Naive thymus-derived CD4-positive, alpha-beta T cell (primary cell): ENCODE measurements around the gene BTRC. TPM values are rescaled to one million over a fixed set of nuclear protein-coding genes. Genes with fewer than 3 reads are reported as not detected.
"Not testable (repeated sequence)": the region's sequence is repeated elsewhere in the genome, so short reads cannot be mapped to it uniquely, and the experiment has no call there.

Experiments
- ATAC-seq: fragments of 150-1000 bp; cut with Tn5 transposase; 2 replicates; pipeline ENCODE4 v1.10.0; 2021; ENCODE audit warnings: mild to moderate bottlenecking, moderate library complexity
- CTCF ChIA-PET: fragments of 350-600 bp; sonication (Branson Sonifier 250); formaldehyde crosslinking; loops from one replicate; lab custom pipeline; 2021; ENCODE audit warnings: antibody characterized with exemption; lab: Charles Lee
- POLR2A ChIA-PET: fragments of 350-600 bp; sonication (Branson Sonifier 250); formaldehyde crosslinking; loops from one replicate; lab custom pipeline; 2021; ENCODE audit warnings: antibody characterized with exemption, inconsistent platforms; lab: Charles Lee
- DNase-seq, 9 donors: peaks; one replicate each; pipeline versions ENCODE4 v3.0.0 to v3.0.0-alpha.2; 2020 to 2022; ENCODE audit warnings: mixed read lengths in 1 of 9
- H3K27ac ChIP-seq: one replicate; pipeline ENCODE4 v1.7.0; 2013; ENCODE audit warnings: mild to moderate bottlenecking, low read depth, low read length, moderate library complexity
- H3K27me3 ChIP-seq, 2 donors: one replicate each; pipeline ENCODE4 v1.7.0; 2013; ENCODE audit warnings: low read length in 2 of 2, mild to moderate bottlenecking in 2 of 2, moderate library complexity in 2 of 2; ENCODE audit not compliant: control insufficient read depth in 2 of 2, insufficient read depth in 2 of 2
- H3K36me3 ChIP-seq, 3 experiments: 1 replicate in 2 of 3; 2 replicates in 1 of 3; pipeline ENCODE4 v1.7.0; 2013; ENCODE audit warnings: low read length in 3 of 3, mild to moderate bottlenecking in 3 of 3, moderate library complexity in 1 of 3; ENCODE audit not compliant: insufficient read depth in 3 of 3, control insufficient read depth in 2 of 3
- H3K4me1 ChIP-seq, 2 donors: one replicate each; pipeline ENCODE4 v1.7.0; 2013; ENCODE audit warnings: low read length in 2 of 2, mild to moderate bottlenecking in 2 of 2, moderate library complexity in 1 of 2; ENCODE audit not compliant: control insufficient read depth in 2 of 2, insufficient read depth in 2 of 2
- H3K4me3 ChIP-seq: 2 replicates; pipeline ENCODE4 v1.7.0; 2013; ENCODE audit warnings: mild to moderate bottlenecking, low read length
- H3K9me3 ChIP-seq, 3 experiments: 1 replicate in 2 of 3; 2 replicates in 1 of 3; pipeline ENCODE4 v1.7.0; 2013; ENCODE audit warnings: low read length in 3 of 3; ENCODE audit not compliant: control insufficient read depth in 2 of 3
- H3K27ac Mint-ChIP-seq, 9 donors: one replicate each; pipeline ENCODE4 v1.8.0; 2020 to 2022; ENCODE audit warnings: mixed read lengths in 9 of 9, mild to moderate bottlenecking in 8 of 9, moderate library complexity in 5 of 9, inconsistent platforms in 2 of 9
- H3K27me3 Mint-ChIP-seq, 5 donors: one replicate each; pipeline ENCODE4 v1.8.0; 2021 to 2022; ENCODE audit warnings: mixed read lengths in 5 of 5, mild to moderate bottlenecking in 1 of 5
- H3K36me3 Mint-ChIP-seq, 5 donors: one replicate each; pipeline ENCODE4 v1.8.0; 2020 to 2022; ENCODE audit warnings: mixed read lengths in 5 of 5, mild to moderate bottlenecking in 3 of 5, inconsistent platforms in 1 of 5
- H3K4me1 Mint-ChIP-seq, 7 donors: one replicate each; pipeline ENCODE4 v1.8.0; 2020 to 2022; ENCODE audit warnings: mixed read lengths in 7 of 7, mild to moderate bottlenecking in 3 of 7, inconsistent platforms in 1 of 7
- H3K4me3 Mint-ChIP-seq, 10 donors: one replicate each; pipeline ENCODE4 v1.8.0; 2020 to 2022; ENCODE audit warnings: mild to moderate bottlenecking in 10 of 10, mixed read lengths in 10 of 10, moderate library complexity in 6 of 10, inconsistent platforms in 2 of 10
- H3K9me3 Mint-ChIP-seq, 11 donors: one replicate each; pipeline ENCODE4 v1.8.0; 2020 to 2022; ENCODE audit warnings: mixed read lengths in 11 of 11, mild to moderate bottlenecking in 4 of 11, inconsistent platforms in 1 of 11, moderate library complexity in 1 of 11
- intact Hi-C, 2 donors: fragments of 100-400 bp; cut with micrococcal nuclease; formaldehyde crosslinking; loops; one replicate each; pipeline ENCODE4 v1.15.1; 2023
- polyA plus RNA-seq, 2 donors: library from polyadenylated mRNA; unstranded; fragments of 300-500 nt; fragmentation: Illumina TruSeq; gene quantifications; one replicate each; pipeline ENCODE4 v1.2.3, GENCODE V29; 2021
- total RNA-seq, 6 experiments: library from RNA in 5 of 6; stranded (reverse) in 5 of 6; gene quantifications; 1 replicate in 5 of 6; 2 replicates in 1 of 6; pipeline ENCODE4 v1.2.3 and lab custom pipeline; 2021 to 2026

The BTRC gene
- total and polyA plus RNA-seq, 7 experiments from 2014 or later = 12.8 to 26.1 (median 16.8) TPM

DNA sequence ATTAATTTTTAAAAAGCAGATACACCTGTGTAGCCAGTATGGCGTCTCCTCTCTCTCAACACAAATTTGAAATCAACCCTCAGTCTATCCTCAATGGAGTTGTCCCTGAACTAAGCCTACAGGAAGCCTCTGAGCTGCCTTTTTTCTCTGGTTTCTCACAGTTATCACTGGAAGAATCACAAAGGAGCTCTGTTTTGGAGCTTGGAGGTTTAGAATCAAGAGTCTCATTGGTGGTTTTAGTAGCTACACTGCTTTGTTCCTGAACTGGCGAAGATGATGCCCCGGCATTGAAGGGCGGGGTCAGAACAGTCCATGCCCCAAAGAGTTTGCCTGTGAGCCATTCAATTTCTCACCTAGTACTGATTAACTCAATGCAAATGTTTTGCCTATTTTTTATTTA, 16.1 kb upstream of the BTRC start:
- no peak overlapping the region for H3K4me3 Mint-ChIP-seq
- H3K4me1 Mint-ChIP-seq = no peaks in the 10 kb centered on the region
- ATAC-seq (no peak), DNase-seq (no peak)
- H3K9me3 ChIP-seq = no peaks in the 10 kb centered on the region
- CTCF ChIA-PET = interaction anchor here (0.5 kb wide), 1 partner anchor 104 kb away, joined by 3 read pairs; no protein-coding TSS in a partner anchor
- H3K27ac ChIP-seq = no peak overlapping the region
- peaks cover 0 to 18% (median 5%) of the 10 kb centered on the region in 5 donors for H3K27me3 Mint-ChIP-seq
- H3K27me3 ChIP-seq = no peaks in the 10 kb centered on the region
- H3K36me3 ChIP-seq = no peaks in the 10 kb centered on the region
- H3K4me1 ChIP-seq = no peaks in the 10 kb centered on the region
- no peaks in the 10 kb centered on the region for H3K9me3 Mint-ChIP-seq
- POLR2A ChIA-PET = no interaction called here
- H3K4me3 ChIP-seq = no peak overlapping the region
- intact Hi-C loops = no loop called here
- no peaks in the 10 kb centered on the region for H3K36me3 Mint-ChIP-seq
- H3K27ac Mint-ChIP-seq = no peak overlapping the region

DNA sequence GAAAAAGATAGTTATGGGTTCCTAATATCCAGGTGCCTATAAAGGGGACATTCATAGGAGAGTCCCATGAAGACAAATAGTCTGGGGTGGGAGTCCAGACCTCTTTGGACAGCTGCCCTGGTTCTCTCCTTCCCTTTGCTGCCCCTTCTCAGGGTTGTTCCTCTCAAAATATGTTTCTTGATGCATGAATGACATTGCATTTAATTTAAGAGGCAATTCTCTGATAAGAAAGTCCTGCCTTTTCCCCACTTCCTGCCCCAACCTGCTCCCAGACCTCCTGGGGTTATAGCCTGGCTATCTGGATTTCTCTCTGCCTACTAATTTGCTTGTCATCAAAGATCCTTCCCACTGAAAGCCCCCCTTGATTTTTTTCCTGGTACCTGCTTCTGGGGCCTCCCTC, 12.5 kb upstream of the BTRC start:
- ChIA-PET CTCF (no interaction called here), POLR2A (no interaction called here)
- intact Hi-C loops = no loop called here
- H3K4me1 ChIP-seq = no peaks in the 10 kb centered on the region
- Mint-ChIP-seq H3K27ac (no peak overlapping the region), H3K36me3 (no peaks in the 10 kb centered on the region), H3K4me3 (no peak overlapping the region), H3K9me3 (peaks cover 0 to 2% (median 0%) of the 10 kb centered on the region in 11 donors), H3K4me1 (no peaks in the 10 kb centered on the region), H3K27me3 (peaks cover 0 to 15% (median 5%) of the 10 kb centered on the region in 5 donors)
- DNase-seq (no peak), ATAC-seq (no peak)
- H3K27me3 ChIP-seq = no peaks in the 10 kb centered on the region
- no peaks in the 10 kb centered on the region for H3K36me3 ChIP-seq
- H3K27ac ChIP-seq = no peak overlapping the region
- H3K9me3 ChIP-seq = no peaks in the 10 kb centered on the region
- H3K4me3 ChIP-seq = no peak overlapping the region

DNA sequence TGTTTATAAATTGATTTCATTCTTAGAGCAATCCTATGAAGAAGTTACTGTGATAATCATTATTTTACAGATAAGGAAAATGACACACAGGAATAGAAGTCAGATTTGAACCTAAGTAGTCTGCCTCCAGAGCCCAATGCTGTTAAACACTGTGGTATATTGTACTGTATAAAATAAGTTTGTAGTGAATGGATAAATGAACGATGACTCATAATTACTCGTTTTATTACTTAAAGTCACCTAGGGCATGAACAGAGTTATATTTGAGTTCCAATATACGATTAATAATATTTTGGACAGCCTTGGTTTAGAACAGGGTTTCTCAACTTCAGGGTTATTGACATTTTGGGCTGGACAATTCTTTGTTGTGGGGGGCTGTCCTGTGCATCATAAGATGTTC, 7.8 kb upstream of the BTRC start:
- Histone ChIP-seq H3K4me3 (no peak overlapping the region), H3K27me3 (no peaks in the 10 kb centered on the region), H3K9me3 (no peaks in the 10 kb centered on the region), H3K36me3 (no peaks in the 10 kb centered on the region), H3K4me1 (no peaks in the 10 kb centered on the region), H3K27ac (no peak overlapping the region)
- peaks cover 0 to 1% (median 0%) of the 10 kb centered on the region in 7 donors for H3K4me1 Mint-ChIP-seq
- ATAC-seq = no peak
- H3K9me3 Mint-ChIP-seq = peaks cover 0 to 2% (median 0%) of the 10 kb centered on the region in 11 donors
- no peak for DNase-seq
- intact Hi-C loops = no loop called here
- H3K4me3 Mint-ChIP-seq = no peak overlapping the region
- no peaks in the 10 kb centered on the region for H3K36me3 Mint-ChIP-seq
- H3K27ac Mint-ChIP-seq = no peak overlapping the region
- peaks cover 5 to 20% (median 16%) of the 10 kb centered on the region in 5 donors for H3K27me3 Mint-ChIP-seq
- ChIA-PET POLR2A (no interaction called here), CTCF (interaction anchor here (0.8 kb wide), 1 partner anchor 132 kb away, joined by 3 read pairs; no protein-coding TSS in a partner anchor)

DNA sequence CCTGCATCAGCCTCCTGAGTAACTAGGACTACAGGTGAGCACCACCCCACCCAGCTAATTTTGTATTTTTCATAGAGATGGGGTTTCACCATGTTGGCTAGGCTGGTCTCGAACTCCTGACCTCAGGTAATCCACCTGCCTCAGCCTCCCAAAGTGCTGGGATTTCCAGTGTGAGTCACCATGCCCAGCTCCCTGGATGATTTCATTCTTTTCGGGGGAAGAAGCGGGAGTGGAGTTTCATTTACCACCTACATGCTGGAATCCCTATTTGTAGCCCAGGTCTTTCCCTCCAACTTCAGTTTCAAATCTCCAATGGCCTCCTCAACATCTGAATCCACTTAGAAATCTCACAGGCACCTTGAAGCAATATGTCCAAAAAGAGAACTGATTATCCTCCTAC, 2.9 kb upstream of the BTRC start:
- Mint-ChIP-seq H3K9me3 (peaks cover 0 to 5% (median 0%) of the 10 kb centered on the region in 11 donors), H3K27me3 (peaks cover 5 to 22% (median 16%) of the 10 kb centered on the region in 5 donors), H3K4me3 (no peak overlapping the region), H3K36me3 (peaks cover 0 to 2% (median 0%) of the 10 kb centered on the region in 5 donors), H3K4me1 (peaks cover 10 to 22% (median 18%) of the 10 kb centered on the region in 7 donors), H3K27ac (no peak overlapping the region)
- Histone ChIP-seq H3K27ac (no peak overlapping the region), H3K9me3 (no peaks in the 10 kb centered on the region), H3K4me3 (no peak overlapping the region), H3K4me1 (peaks cover 5 to 8% of the 10 kb centered on the region in 2 donors), H3K27me3 (no peaks in the 10 kb centered on the region), H3K36me3 (peaks cover 0 to 6% (median 0%) of the 10 kb centered on the region in 3 experiments)
- DNase-seq (no peak), ATAC-seq (no peak)
- ChIA-PET POLR2A (interaction anchor here (0.6 kb wide), 1 partner anchor 134 kb away, joined by 3 read pairs; no protein-coding TSS in a partner anchor), CTCF (no interaction called here)
- intact Hi-C loops = loop anchor here (5.0 to 10.0 kb wide), 18 partner anchors 54 to 1729 kb away; partner anchors contain the start of genes HIF1AN (in 2 of the 2), SLC25A28 (in 2 of the 2), ARMH3 (in 1 of the 2) and COX15 (in 1 of the 2)

DNA sequence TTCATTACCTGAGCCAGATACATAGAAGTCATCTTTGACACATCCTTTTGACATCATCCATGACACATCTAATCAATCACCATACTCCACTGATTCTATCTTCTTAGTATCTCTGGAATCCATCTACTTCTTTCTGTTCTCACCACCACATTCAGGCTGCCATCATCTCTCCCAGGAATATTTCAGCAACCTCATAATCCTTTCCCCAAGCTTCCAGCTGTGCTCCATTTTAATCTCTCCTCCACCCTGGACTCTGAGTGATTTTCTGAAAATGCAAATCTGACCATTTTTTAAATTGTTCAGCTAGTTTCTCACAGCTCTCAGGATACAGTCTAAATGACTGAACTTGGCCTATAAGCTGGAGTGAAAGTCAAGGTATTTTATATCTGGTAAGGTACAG, 2.5 kb upstream of the BTRC start:
- H3K9me3 ChIP-seq = no peaks in the 10 kb centered on the region
- Mint-ChIP-seq H3K36me3 (peaks cover 0 to 4% (median 0%) of the 10 kb centered on the region in 5 donors), H3K4me1 (peaks cover 10 to 26% (median 22%) of the 10 kb centered on the region in 7 donors), H3K27me3 (peaks cover 5 to 22% (median 16%) of the 10 kb centered on the region in 5 donors), H3K4me3 (no peak overlapping the region), H3K27ac (no peak overlapping the region), H3K9me3 (peaks cover 0 to 5% (median 0%) of the 10 kb centered on the region in 11 donors)
- no peaks in the 10 kb centered on the region for H3K27me3 ChIP-seq
- ChIA-PET CTCF (no interaction called here), POLR2A (interaction anchor here (0.6 kb wide), 1 partner anchor 133 kb away, joined by 3 read pairs; no protein-coding TSS in a partner anchor)
- ATAC-seq = no peak
- H3K36me3 ChIP-seq = peaks cover 0 to 6% (median 0%) of the 10 kb centered on the region in 3 experiments
- H3K4me1 ChIP-seq = peaks cover 5 to 8% of the 10 kb centered on the region in 2 donors
- intact Hi-C loops = loop anchor here (5.0 to 10.0 kb wide), 18 partner anchors 54 to 1729 kb away; partner anchors contain the start of genes HIF1AN (in 2 of the 2), SLC25A28 (in 2 of the 2), ARMH3 (in 1 of the 2) and COX15 (in 1 of the 2)
- DNase-seq = no peak
- no peak overlapping the region for H3K4me3 ChIP-seq
- no peak overlapping the region for H3K27ac ChIP-seq

DNA sequence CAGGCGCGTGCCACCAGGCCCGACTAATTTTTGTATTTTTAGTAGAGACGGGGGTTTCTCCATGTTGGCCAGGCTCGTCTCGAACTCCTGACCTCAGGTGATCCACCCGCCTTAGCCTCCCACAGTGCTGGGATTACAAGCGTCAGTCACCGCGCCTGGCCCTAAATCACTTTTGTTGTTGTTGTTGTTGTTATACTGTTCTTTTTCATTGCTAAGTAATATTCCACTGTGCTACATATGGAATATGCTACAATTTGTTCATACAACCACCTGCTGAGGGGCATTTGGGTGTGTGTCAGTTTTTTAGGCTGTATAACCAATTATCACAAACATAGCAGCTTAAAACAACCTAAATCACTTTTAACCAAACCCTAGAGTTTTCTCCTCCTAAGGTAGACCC, 1.1 kb upstream of the BTRC start:
- POLR2A ChIA-PET = interaction anchor here (1.5 kb wide), 1 partner anchor 228 kb away, joined by 3 read pairs; no protein-coding TSS in a partner anchor
- ATAC-seq, H3K36me3 Mint-ChIP-seq, H3K4me3 Mint-ChIP-seq, H3K9me3 Mint-ChIP-seq, H3K27ac Mint-ChIP-seq, H3K4me3 ChIP-seq, DNase-seq, H3K4me1 ChIP-seq, H3K9me3 ChIP-seq, H3K27me3 ChIP-seq, H3K27ac ChIP-seq, H3K36me3 ChIP-seq, CTCF ChIA-PET: not testable (repeated sequence)
- H3K27me3 Mint-ChIP-seq = peaks cover 5 to 22% (median 16%) of the 10 kb centered on the region in 5 donors
- intact Hi-C loops = loop anchor here (1.0 to 10.0 kb wide), 27 partner anchors 56 to 1731 kb away; partner anchors contain the start of genes DPCD (in 2 of the 2), HIF1AN (in 2 of the 2), POLL (in 2 of the 2) and SLC25A28 (in 2 of the 2)
- peaks cover 10 to 35% (median 26%) of the 10 kb centered on the region in 7 donors for H3K4me1 Mint-ChIP-seq
